ENCODE data around the gene RFX8.

The RFX8 gene

GRCh38 chr2:101474731-101475384 lies at the start of gene RFX8:
Gene RFX8, minus strand, starts transcription at chr2:101475112. Its CDS starts 8,264 bp downstream, at chr2:101466848.
- Histone ChIP-seq H2AFZ (ENCODE audit: low read length) (peak within 1 kb of the TSS; percentile 91), H3F3A (ENCODE audit: low read depth) (peaks cover 13% of the 10 kb centered on the region), H4K20me1 (ENCODE audit: insufficient read depth, low read length, poor library complexity, severe bottlenecking) (no peaks in the 10 kb centered on the region), H3K4me3 (ENCODE audit: low read length, poor library complexity, severe bottlenecking) (peak within 1 kb of the TSS; percentile 95), H3K9me3 (ENCODE audit: insufficient read depth, low read depth, low read length) (no peaks in the 10 kb centered on the region), H3K4me2 (ENCODE audit: low read depth, low read length, poor library complexity, severe bottlenecking) (peak within 1 kb of the TSS; percentile 97), H3K9ac (ENCODE audit: low read depth, low read length, poor library complexity, severe bottlenecking) (peak within 1 kb of the TSS; percentile 98), H3K36me3 (ENCODE audit: insufficient read depth, low read length) (no peaks in the 10 kb centered on the region), H3K79me2 (ENCODE audit: insufficient read depth, low read length) (peaks cover 50% of the 10 kb centered on the region), H3K9me2 (replicated peaks; ENCODE audit: low read depth, low read length) (no peaks in the 10 kb centered on the region), H3K4me1 (ENCODE audit: insufficient read depth, low read length, poor library complexity, severe bottlenecking) (peaks cover 72% of the 10 kb centered on the region), H3K27me3 (ENCODE audit: insufficient read depth, low read length, poor library complexity, severe bottlenecking) (no peaks in the 10 kb centered on the region)
- no peak for TF ChIP-seq CTCF (conservative IDR thresholded peaks at IDR 0.05; ENCODE audit: low read length)
- no peak for TF ChIP-seq EZH2phosphoT487 (IDR thresholded peaks at IDR 0.05; ENCODE audit: borderline replicate concordance)

- Histone ChIP-seq H4K20me1 (ENCODE audit: insufficient read depth, low read length, poor library complexity, severe bottlenecking) (no peaks in the 10 kb centered on the region), H2AFZ (ENCODE audit: low read length) (no peak overlapping the region), H3K4me3 (ENCODE audit: low read length, poor library complexity, severe bottlenecking) (no peak overlapping the region), H3K9ac (ENCODE audit: low read depth, low read length, poor library complexity, severe bottlenecking) (no peak overlapping the region), H3K4me1 (ENCODE audit: insufficient read depth, low read length, poor library complexity, severe bottlenecking) (peaks cover 29% of the 10 kb centered on the region), H3F3A (ENCODE audit: low read depth) (no peaks in the 10 kb centered on the region), H3K27me3 (ENCODE audit: insufficient read depth, low read length, poor library complexity, severe bottlenecking) (no peaks in the 10 kb centered on the region), H3K9me2 (replicated peaks; ENCODE audit: low read depth, low read length) (no peaks in the 10 kb centered on the region), H3K36me3 (ENCODE audit: insufficient read depth, low read length) (no peaks in the 10 kb centered on the region), H3K79me2 (ENCODE audit: insufficient read depth, low read length) (no peaks in the 10 kb centered on the region), H3K4me2 (ENCODE audit: low read depth, low read length, poor library complexity, severe bottlenecking) (no peak overlapping the region), H3K9me3 (ENCODE audit: insufficient read depth, low read depth, low read length) (no peaks in the 10 kb centered on the region)
- no peak for TF ChIP-seq EZH2phosphoT487 (IDR thresholded peaks at IDR 0.05; ENCODE audit: borderline replicate concordance)
- no peak for TF ChIP-seq CTCF (conservative IDR thresholded peaks at IDR 0.05; ENCODE audit: low read length)
Measured at GRCh38 chr2:101521487-101521886, 46.6 kb upstream of the RFX8 start.

- no peak overlapping the region for H3K4me2 ChIP-seq (ENCODE audit: low read depth, low read length, poor library complexity, severe bottlenecking)
- no peak overlapping the region for H3K9ac ChIP-seq (ENCODE audit: low read depth, low read length, poor library complexity, severe bottlenecking)
- peak overlapping the region; percentile 31; the same call in 1 of the 2 replicates for H2AFZ ChIP-seq (ENCODE audit: low read length)
- no peaks in the 10 kb centered on the region for H3K9me2 ChIP-seq (replicated peaks; ENCODE audit: low read depth, low read length)
- no peaks in the 10 kb centered on the region for H3K9me3 ChIP-seq (ENCODE audit: insufficient read depth, low read depth, low read length)
- H3F3A ChIP-seq (ENCODE audit: low read depth), result no peaks in the 10 kb centered on the region
- TF ChIP-seq EZH2phosphoT487 (IDR thresholded peaks at IDR 0.05; ENCODE audit: borderline replicate concordance) (no peak), CTCF (conservative IDR thresholded peaks at IDR 0.05; ENCODE audit: low read length) (no peak)
- H3K4me1 ChIP-seq (ENCODE audit: insufficient read depth, low read length, poor library complexity, severe bottlenecking), result peaks cover 36% of the 10 kb centered on the region
- H3K36me3 ChIP-seq (ENCODE audit: insufficient read depth, low read length), result no peaks in the 10 kb centered on the region
- no peaks in the 10 kb centered on the region for H3K27me3 ChIP-seq (ENCODE audit: insufficient read depth, low read length, poor library complexity, severe bottlenecking)
- no peaks in the 10 kb centered on the region for H3K79me2 ChIP-seq (ENCODE audit: insufficient read depth, low read length)
- no peaks in the 10 kb centered on the region for H4K20me1 ChIP-seq (ENCODE audit: insufficient read depth, low read length, poor library complexity, severe bottlenecking)
- no peak overlapping the region for H3K4me3 ChIP-seq (ENCODE audit: low read length, poor library complexity, severe bottlenecking)
Measured at GRCh38 chr2:101520246-101520645, 45.3 kb upstream of the RFX8 start.
